ENCODE data around the gene SMIM30.

Gene SMIM30

DNA sequence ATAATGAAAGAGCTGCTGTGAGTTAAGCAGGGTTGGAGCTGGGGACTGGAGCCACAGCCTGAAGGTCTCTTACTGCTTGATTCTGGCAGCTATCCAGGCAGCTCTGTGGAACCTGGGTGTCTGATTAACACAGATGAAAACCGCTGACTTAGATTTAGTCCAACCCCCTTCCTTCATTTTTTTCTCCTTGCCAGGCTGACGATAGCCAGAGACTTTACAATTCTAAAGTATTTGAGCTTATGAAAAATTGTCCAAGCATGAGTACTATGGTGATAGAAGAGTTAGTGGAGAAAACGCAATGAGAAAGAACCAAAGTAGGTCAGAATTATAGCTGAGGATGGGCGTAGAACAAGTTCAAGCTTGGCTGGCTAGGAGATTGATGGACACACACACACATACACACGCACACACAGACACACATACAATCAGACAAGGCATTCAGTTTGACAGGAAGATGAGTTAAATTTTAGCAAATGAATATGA is 18.2 kb downstream of the SMIM30 start:
- DNase-seq: peak; percentile 41

DNA sequence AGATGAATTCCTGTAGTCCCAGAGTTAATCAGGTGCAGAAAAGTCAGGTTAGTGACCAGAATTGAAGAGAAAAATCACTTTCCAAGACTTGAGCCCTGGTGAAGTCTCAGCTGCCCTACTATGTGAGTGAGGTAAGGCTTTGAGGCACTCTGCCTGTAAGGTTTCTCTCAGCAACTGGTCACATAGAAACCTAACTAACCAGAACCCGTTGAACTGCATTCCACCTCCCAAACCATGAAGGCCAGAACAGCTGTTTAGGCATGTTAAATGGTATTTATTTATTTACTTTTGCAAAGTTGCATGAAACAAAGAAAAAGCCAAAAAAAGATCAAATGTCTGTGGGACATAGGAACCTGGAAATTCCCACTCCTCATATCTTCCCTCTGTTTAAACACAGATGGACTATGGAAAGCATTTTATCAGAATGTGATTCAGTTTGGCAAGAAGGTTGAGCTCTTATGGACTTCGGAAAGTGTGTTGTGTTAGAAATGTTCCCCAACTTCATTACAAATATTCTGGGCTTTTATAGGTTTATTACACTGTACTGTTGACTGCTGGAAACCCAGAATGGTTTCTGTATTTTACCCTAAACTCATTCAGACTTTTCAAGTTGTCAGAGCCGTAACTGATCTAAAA is 19.0 kb downstream of the SMIM30 start:
- DNase-seq: no peak

DNA sequence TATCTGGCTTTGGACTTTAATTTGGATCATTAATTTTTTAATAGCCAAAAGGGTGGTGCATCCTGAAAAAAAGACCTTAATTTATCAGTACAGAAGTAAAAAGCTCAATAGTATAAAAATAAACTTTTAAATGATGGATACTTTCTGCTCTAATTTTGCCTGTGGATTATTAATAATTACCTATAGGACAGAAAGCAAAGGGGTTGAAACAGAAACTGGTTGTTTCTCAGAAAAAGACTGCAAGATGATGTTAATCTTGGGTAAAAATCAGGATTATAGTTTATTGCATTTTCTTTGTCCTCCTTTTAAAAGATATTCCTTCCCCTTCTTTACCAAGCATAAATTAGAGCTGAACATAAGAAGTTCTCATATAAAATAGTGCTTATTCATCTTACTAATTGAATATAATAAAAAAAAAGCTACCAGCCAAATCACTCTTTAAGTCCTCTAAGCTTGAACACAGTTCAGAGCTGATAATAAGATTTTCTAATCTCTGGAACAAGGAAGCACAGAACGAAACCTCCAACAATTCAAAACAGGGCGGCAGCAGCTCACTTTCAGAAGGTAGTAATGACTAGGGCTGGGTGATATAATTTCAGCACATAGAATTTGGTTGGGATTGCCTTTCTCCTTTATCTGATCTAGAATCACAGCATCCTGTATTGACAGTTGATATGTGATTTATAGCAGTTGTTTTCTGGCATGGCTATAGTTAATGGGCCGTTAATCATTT is 23.7 kb downstream of the SMIM30 start:
- DNase-seq: no peak

DNA sequence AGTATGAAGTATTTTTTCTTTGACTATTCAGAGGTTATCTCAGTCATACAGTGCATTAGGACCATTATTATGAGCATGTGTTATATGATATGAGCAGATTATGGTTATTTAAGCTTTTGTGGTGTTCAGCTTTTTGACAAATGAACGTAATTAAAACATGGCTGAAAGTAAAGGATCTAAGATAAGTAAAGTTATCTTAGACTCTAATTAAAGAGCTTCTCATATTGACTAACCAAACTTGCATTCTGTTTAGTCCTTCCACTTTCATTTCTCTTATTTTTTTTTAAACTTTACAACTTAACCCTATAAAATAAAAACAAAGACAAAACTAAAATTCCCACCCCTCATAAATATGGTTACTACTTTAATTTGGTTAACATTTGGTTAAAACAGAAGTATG is 24.8 kb downstream of the SMIM30 start:
- no peak for DNase-seq

DNA sequence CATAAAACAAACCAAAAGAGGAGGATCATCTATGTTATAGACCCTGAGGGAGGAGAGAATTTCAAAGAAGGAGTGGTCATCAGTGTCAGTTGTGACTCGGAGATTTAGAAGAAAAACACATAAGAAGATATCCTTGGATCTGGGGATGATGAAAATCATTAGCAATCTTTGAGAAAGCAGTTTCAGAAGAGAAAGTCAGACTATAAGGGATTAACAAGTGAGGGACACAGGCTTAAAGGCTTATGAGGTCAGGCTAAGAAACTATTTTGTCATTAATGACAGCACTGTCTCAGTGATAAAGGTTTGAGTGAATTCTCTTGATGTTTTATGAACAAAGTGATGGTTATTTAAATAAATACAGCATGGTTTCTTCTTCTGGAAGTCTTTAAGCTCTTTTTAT is 25.6 kb downstream of the SMIM30 start:
- peak; percentile 19 for DNase-seq

DNA sequence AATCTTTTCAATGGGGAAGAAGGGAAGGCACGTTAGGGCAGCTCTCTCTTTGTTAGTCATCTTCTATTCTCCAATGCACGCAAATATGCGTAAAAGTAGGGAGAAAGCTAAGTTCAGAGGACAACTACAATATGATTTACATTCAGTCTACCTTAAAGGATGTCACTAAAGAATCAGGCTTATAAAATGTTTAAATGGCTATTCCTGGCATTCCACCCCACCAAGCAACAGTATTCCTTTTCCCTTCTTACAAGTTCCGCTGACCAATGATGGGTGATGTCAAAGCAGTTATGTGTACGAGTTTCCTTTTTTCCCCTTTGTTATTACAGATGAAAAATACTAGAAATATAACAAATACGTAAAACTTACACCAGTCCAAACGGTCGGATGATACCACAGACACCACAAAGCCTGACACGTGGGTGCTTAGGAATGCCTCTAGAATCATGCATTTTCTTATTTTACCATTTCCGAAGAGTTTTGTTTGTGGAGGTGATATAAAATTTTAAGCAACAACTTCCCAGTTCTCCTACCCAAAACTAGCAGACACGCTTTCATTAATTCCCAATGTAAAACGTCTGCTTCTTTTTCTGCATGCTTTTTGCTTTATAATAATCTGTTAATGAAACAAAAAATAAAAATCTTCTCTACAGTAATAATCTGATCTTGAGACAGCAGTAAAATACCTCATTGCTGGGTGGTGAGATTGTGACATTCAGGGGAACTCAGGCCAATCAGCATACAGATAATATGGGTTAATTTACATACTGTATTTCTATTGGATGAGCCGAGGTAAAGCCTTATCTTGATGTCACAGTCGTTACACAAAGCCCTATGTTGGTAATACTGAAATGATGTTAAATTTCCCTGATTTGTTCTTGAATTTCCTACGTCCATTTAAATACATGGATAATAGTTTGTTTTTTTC is 31.0 kb downstream of the SMIM30 start:
- DNase-seq: peak; percentile 77

DNA sequence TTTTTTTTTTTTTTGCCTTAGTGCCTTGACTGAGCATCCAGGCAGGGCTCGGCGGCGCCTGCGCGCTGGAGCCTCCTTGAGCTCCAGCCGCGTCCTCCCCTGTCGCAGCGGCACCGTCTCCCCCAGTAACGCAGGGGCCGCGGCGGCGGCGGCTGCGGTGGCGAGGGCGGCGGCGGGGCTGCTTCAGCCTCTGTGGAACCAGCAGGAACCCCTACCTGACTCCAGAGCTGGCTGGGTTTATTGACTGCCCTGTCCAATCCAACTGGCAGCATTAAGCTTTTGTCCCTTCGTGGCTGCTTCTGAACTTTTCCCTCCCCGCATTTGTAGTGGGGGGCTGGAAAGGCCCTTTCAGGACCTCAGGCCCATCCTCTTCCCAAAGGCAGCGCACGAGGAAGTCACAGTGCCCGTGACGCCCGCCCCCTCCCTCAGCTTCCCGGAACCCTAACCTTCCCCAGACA is 31.9 kb downstream of the SMIM30 start, which contains the start of gene GPR85:
Gene GPR85, minus strand, starts transcription at position 397 of the 458 bp plus-strand sequence. CDS start 2,106 bp downstream, outside the sequence.
- peak; percentile 67 for DNase-seq

DNA sequence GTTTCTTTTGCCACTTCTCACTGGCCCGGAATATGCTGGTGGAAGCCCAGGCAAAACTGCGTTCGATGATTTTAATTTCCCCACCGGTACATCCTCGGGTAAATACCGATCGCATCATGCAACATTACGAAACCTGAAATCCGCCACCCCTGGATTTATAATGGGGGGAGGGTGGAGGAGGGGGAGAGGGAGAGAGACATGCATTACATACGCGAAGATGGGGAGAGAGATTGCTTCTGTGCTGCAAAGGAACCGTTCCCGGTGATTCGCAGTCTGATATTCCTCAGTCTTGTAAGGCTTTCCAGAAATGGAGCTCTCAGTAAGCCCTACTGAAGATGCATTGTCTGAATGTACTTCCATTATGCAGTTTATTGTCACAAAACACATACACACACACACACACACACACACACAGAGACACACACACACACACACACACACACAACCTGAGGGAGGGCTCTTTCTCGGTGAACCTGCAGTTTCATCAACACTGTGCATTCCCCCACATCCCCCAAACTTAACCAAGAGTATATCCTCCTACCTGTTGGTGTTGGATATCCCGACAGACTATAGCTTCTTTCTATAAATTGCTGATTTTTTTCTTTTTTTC is 32.5 kb downstream of the SMIM30 start:
- no peak for DNase-seq

DNA sequence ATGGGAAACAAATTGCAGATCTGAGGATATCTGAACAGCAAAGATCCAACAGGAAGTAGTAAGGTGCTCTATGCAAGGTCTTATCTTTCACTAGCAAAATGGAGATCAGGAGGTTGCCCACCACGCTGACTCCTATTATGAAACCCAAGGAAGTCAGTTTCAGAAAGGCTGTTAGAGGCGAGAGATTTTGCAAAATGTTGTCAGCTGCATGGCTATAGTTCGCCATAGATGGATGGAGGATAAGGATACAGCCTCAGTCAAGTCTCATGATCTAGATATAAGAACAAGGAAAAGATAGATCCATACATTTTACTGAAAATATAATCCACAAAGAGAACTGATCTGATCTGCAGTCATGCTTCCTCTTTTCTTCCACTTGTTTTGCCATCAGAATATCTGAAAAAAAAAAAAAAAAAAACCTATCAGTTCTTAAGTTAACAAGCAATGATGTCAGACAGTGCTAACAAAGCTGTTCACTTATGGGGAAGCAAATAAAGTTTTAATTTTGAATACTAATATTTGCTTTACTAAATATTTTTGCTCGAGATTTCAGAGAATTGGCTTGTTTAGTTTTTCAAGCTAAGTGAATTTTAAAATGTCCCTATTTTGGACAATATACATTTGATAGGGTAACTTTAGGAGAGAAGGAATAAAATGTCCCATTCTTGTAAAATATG is 33.7 kb downstream of the SMIM30 start:
- no peak for DNase-seq

DNA sequence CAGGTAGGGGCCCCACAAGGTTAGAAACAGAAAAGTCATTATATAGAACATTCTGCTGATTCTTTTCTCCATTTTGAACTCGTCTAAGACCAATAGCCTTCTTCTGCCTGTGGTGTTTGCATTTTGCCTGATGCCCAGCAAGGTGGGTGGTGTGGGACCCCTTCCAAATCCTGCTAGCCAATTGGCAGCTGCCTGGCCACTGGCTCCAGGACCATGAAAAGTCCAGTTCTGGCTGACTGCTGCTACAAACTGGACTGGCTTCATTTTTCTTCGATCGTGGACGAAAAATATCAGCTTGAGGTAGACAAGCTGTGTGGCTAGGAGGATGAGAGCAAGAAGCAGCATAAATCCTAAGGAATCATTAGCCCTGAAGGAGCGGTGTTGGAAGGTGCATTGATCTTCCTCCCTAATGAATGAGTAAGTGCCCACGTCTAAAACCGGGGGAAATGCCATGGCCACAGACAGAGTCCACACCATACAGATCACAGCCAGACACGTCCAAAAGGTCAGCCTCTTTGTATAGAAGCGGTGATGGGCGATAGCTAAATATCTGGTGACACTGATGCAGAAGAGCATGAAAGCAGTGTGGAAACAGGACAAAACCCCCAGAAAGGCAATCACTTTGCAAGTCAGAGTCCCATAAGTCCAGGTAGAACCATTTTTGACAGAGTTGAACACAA is 34.4 kb downstream of the SMIM30 start:
- no peak for DNase-seq

DNA sequence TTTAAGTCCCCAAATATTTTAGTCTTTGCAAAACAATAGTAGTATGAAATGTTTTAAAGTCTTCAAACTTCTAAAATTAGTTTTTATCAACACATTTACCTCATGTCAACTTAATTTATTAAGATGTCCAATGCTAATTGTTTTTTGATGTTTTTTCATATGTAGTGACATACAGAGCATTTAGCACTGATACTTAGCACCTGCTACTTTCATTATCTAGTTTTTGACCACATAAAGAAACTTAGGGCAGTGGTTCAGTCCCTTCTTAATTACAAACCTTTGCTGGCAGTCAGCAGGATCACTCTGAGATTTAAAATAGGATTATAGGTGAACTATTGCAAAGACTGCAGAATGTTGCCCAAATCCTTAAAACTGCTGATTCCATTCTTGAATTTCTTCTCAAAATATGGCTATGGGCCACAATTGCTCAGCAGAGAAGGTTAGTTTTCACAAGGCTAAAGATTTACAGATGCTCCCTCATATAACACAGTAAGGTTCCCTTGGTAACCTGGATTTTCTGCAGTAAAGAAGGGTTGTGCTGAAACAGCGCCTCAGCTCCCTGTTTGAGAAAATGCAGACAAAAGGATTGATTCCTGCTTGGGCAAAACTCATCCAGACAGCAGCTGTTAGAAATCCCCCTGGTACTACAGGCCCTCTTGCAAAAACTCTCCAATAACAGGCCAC is 35.1 kb downstream of the SMIM30 start:
- no peak for DNase-seq

DNA sequence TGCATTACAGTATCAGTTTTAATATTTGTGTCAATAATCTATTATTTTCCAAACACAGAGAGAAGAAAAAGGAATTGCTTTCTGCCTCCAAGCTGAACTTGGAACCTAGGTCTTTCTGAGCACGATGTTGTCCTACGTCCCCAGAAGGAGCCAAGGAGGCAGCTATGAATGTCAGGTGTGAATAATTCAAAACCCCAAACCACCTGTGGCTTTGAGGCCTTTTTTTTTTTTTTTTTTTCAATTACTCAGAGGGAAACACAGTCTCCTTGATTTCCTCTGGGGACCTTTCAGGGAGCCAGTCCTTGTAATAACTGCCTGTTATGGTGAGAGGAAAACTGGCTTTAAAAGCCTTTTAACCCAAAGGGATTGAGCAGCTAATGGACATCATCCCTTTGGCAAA is 40.0 kb downstream of the SMIM30 start:
- DNase-seq: no peak

DNA sequence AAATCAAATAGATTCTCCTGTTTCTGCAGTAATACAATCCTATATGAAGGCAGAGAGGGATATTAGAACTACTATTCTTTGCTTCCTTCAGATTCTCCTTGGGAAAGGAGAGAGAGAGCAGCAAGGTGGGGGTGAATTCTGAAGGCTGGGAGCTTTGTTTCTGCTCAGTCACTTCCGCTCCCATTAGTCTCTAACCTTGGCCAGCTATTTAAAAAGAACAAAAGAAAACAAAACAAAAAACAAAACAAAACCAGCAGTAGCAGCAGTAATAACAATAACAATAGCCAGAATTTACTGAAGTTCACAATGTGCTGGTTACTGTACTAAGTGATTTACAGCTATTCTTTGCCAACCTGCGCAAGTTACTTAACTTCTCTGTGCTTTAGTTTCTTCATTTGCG is 41.7 kb downstream of the SMIM30 start:
- no peak for DNase-seq

DNA sequence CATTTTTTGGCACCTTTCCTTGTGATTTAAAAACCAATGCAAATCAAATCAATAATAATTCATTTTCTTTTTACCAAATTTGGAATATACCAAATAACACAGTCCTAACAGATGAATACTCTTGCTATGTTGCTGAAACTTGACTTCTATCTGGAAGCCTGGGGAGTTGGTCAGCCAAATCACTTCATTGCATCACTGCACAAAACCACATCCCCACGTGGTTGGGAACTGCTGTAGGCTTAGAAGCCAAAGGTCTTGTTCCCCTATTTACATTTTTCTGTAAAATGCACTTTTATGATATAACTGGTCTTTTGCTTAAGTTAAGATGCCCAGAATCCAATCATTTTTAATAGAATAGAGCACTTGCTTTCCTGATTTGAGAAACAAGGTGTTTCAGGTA is 46.9 kb downstream of the SMIM30 start:
- DNase-seq: peak; percentile 15
